ENCODE measurements around the gene ABCD4. TPM values are rescaled to one million over a fixed set of nuclear protein-coding genes. Genes with fewer than 3 reads are reported as not detected.

The ABCD4 gene
- total RNA-seq, 1 donor: 28.2 TPM

DNA sequence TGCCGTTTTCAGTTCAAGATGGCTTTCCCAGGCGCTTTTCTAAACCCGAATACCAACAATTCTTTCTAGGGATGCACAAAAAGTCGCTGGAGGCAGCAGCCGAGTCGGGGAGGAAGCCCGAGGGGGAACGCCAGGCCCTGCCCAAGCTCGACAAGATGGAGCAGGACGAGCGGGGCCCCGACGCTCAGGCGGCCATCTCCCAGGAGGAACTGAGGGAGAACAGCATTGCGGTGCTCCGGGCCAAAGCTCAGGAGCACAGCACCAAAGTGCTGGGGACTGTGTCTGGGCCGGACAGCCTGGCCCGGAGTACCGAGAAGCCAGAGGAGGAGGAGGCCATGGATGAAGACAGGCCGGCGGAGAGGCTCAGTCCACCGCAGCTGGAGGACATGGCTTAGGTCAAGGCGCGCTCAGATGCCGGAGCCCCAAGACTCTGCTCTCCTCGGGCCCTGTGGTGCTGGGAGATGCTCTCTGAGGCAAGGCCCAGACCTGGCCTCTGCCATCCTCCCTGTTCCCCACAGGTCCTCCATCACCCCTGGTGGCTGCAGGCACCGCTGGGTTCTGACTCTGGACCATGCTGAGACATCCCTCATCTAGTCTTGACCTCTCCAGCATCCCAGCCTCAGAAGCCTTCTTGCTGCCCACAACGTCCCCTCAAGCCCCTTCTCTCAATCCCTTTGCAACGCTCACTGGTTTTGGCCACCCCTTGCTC, 42.1 kb downstream of the ABCD4 start:
- no peak overlapping the region for H3K4me3 ChIP-seq (ENCODE audit: low read depth, low read length)
- TF ChIP-seq, protein P1, sequence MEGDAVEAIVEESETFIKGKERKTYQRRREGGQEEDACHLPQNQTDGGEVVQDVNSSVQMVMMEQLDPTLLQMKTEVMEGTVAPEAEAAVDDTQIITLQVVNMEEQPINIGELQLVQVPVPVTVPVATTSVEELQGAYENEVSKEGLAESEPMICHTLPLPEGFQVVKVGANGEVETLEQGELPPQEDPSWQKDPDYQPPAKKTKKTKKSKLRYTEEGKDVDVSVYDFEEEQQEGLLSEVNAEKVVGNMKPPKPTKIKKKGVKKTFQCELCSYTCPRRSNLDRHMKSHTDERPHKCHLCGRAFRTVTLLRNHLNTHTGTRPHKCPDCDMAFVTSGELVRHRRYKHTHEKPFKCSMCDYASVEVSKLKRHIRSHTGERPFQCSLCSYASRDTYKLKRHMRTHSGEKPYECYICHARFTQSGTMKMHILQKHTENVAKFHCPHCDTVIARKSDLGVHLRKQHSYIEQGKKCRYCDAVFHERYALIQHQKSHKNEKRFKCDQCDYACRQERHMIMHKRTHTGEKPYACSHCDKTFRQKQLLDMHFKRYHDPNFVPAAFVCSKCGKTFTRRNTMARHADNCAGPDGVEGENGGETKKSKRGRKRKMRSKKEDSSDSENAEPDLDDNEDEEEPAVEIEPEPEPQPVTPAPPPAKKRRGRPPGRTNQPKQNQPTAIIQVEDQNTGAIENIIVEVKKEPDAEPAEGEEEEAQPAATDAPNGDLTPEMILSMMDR (IDR thresholded peaks at IDR 0.05; ENCODE audit: insufficient read depth, low read length): no peak
- no peak for DNase-seq (ENCODE audit: low read depth)

DNA sequence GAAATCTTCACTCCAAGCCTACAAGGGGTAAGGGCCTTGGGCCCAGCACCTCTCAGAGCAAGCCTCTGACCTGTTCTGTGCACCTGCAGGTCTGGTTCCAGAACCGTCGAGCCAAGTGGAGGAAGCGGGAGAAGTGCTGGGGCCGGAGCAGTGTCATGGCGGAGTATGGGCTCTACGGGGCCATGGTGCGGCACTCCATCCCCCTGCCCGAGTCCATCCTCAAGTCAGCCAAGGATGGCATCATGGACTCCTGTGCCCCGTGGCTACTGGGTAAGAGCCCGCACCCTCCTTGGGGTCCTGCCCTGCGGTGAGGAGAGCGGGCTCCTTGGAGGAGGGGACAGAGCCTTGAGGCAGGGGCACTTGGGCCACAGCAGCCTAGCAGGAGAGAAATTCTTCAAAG, 43.2 kb downstream of the ABCD4 start:
- TF ChIP-seq, protein P1 (IDR thresholded peaks at IDR 0.05; ENCODE audit: insufficient read depth, low read length): no peak
- no peak for DNase-seq (ENCODE audit: low read depth)

DNA sequence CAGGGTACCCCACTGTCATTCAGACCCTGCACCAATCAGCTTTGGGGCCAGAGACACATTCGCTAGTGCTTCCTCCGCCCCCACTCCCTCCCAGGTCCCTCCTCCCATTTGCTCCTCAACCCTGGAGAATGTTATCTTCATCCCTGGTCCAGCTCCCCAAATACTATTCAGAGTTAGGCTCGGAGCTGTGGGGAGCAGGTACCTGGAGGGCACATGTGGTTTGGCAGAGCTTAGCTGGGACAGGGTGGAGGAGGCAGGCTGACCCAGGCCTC, 44.0 kb downstream of the ABCD4 start:
- H3K4me3 ChIP-seq (ENCODE audit: low read depth, low read length): no peak overlapping the region
- TF ChIP-seq, protein P1 (IDR thresholded peaks at IDR 0.05; ENCODE audit: insufficient read depth, low read length): no peak
- DNase-seq (ENCODE audit: low read depth): no peak

More for the DNA sequence above, 43.2 kb downstream of the ABCD4 start:
- no peak overlapping the region for H3K4me3 ChIP-seq (ENCODE audit: low read depth, low read length)

DNA sequence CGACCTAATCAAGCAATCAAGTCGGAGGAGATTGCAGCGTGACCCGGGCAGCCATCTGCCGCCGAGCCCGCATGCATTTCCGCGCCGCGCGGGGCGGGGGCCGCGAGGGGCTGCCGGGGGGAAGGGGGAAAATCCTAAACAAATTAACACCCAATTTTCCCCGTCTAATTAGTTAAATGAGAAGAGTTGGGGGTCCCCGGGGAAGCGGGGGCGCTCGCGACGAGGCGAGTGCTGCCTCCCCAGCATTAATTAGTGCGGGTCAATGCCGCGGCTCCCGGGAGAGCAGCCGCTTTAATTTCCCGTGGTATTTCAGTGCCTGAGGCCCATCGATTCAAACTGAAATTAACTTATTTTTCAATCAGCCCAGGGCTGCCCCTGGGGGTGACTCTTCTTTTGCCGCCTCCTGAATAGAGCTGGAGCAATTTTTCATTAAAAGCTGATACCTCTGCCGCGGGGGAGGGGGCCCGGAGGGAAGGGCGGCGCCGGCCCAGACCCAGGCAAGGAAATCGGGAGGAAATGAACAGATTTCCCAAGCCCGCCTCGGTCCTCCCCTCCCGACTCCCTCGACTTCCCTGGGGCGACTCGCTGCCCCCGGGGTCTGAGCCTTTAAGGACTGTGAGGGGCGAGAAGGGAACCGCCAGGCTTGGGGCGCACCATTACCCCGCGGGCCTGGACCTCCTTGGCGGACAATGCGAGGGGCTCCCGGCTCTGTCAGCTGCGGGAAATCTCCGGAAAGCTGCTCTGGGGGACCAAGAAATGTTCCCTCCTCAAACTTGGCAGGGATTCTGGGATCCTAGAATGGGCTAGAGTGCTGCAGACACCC, 44.6 kb downstream of the ABCD4 start:
- TF ChIP-seq, protein P1 (IDR thresholded peaks at IDR 0.05; ENCODE audit: insufficient read depth, low read length): no peak
- DNase-seq (ENCODE audit: low read depth): no peak
- peak overlapping the region; percentile 67 for H3K4me3 ChIP-seq (ENCODE audit: low read depth, low read length)

DNA sequence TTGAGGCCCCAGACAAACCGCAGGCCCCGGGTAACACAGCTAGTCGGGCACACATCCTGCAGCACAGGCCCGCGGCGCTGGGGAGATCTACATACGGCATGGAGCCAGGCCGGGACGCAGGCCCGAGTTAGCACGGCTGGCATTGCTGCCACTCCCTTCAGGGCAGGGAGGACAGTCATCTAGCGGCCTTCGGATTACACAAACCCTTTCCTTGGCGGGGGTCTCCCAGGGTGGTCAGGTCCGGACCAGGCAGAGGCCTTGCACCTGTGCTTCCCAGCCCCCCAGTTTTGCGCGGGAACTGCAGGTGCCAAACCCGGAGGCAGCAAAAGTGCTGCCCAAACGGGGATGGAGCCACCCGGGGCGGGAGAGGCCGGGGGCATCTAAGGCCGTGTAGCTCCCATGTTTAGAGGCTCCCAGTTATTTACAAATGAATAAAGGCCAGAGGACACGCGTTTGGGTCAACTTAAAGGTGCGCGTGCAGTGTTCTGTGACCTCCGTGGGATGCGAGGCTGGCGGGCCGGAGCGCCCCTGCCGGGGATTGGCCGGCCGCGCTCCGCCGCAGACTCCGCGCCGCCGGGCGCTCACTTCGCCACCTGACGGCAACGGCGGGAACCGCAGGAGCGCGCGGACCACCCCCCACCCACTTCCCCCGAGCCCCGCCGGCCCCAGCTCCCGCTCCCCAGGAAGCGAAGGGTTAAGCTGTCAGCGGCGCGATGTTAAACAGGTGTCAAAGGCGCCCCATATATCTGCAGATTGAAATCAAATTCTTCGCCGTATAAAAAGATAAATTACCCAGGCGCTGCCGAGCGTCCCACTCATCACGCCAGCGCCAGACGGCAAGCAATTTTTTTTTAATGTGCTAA, 45.4 kb downstream of the ABCD4 start:
- TF ChIP-seq, protein P1 (IDR thresholded peaks at IDR 0.05; ENCODE audit: insufficient read depth, low read length): peak; percentile 71
- H3K4me3 ChIP-seq (ENCODE audit: low read depth, low read length): peak overlapping the region; percentile 67
- peak; percentile 20 for DNase-seq (ENCODE audit: low read depth)

DNA sequence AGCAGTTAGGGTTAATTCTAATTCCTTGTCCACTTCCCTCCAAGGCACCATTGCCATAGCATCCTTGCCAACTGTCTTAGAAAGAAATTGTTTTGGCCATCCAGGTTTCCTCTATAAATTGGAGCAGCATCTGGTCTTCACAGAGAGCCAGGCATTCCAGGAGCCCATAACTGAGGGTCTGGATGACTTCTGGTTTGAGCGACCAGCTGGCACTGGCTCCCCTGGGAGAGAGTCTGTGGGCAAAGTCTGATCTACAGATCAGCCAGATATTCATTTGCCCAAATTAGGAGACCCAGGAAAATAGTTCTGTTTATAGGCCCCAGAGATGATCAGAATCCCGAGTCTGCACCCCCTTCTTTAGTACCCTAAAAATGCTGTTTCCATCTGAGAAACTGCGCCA, 47.5 kb downstream of the ABCD4 start:
- no peak for DNase-seq (ENCODE audit: low read depth)
- TF ChIP-seq, protein P1 (IDR thresholded peaks at IDR 0.05; ENCODE audit: insufficient read depth, low read length): no peak

More for the DNA sequence above, 47.5 kb downstream of the ABCD4 start:
- H3K4me3 ChIP-seq (ENCODE audit: low read depth, low read length): no peak overlapping the region
